ENCODE results near the gene KRTAP12-3.
"Not testable (repeated sequence)": the region's sequence is repeated elsewhere in the genome, so short reads cannot be mapped to it uniquely, and the experiment has no call there.

The KRTAP12-3 gene

DNA sequence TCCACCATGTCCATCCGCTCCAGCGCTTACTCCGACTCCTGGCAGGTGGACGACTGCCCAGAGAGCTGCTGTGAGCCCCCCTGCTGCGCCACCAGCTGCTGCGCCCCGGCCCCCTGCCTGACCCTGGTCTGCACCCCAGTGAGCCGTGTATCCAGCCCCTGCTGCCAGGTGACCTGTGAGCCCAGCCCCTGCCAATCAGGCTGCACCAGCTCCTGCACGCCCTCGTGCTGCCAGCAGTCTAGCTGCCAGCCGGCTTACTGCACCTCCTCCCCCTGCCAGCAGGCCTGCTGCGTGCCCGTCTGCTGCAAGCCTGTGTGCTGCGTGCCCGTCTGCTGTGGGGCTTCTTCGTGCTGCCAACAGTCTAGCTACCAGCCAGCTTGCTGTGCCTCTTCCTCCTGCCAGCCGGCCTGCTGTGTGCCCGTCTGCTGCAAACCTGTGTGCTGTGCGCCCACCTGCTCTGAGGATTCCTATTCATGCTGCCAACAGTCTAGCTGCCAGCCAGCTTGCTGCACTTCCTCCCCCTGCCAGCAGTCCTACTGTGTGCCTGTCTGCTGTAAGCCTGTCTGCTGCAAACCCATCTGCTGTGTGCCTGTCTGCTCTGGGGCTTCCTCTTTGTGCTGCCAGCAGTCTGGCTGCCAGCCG is 30.4 kb upstream of the KRTAP12-3 start:
- not testable (repeated sequence) for H3K4me3 ChIP-seq (ENCODE audit: low read depth, low read length)

DNA sequence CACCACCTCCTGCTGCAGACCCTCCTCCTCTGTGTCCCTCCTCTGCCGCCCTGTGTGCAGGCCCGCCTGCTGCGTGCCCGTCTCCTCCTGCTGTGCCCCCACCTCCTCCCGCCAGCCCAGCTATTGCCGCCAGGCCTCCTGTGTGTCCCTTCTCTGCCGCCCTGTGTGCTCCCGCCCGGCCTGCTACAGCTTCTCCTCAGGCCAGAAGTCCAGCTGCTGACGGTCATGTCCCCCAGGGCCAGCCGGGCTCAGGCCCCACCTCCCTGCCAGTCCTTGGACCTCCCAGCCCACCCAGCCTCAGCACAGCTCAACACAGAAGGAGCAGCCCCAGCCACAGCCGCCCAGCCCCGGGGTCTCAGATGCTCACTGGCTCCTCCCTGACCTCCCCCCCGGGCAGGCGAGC is 29.9 kb upstream of the KRTAP12-3 start:
- not testable (repeated sequence) for H3K4me3 ChIP-seq (ENCODE audit: low read depth, low read length)

GRCh38 chr21:44628707-44629391 is 28.9 kb upstream of the KRTAP12-3 start:
- H3K4me3 ChIP-seq (ENCODE audit: low read depth, low read length): no peak overlapping the region

DNA sequence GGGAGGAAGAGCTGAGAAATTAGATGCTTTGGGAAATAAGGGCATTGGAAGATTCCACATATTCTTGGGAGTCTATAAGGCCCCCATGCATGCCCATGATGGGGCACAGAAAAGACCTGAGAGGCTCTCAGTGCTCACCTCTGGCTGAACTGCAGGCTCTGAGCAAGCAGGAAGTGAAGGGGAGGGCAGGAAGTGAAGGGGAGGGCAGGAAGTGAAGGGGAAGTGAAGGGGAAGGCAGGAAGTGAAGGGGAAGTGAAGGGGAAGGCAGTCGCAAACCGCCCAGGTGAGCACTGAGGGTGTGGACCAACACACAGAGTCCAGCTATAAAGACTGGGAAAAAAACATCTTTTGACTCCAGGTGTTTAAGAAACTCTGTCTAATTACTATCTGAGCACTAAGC is 27.3 kb upstream of the KRTAP12-3 start:
- no peak overlapping the region for H3K4me3 ChIP-seq (ENCODE audit: low read depth, low read length)

DNA sequence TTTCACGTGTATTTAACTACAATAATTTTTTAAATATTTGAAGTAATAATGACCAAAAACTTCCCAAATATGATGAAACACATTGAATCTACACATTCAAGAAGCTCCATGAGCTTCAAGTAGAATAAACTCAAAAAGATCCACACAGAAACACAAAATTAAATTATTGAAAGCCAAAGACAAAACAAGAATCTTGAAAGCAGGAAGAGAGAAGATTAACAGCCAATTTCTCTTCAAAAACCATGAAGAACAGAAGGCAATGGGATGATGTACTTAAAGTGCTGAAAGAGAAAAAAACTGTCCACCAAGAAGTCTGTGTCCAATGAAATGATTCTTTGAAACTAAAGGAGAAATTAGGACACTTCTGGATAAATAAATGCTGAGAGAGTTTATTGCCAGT is 25.7 kb upstream of the KRTAP12-3 start:
- H3K4me3 ChIP-seq (ENCODE audit: low read depth, low read length): no peak overlapping the region

DNA sequence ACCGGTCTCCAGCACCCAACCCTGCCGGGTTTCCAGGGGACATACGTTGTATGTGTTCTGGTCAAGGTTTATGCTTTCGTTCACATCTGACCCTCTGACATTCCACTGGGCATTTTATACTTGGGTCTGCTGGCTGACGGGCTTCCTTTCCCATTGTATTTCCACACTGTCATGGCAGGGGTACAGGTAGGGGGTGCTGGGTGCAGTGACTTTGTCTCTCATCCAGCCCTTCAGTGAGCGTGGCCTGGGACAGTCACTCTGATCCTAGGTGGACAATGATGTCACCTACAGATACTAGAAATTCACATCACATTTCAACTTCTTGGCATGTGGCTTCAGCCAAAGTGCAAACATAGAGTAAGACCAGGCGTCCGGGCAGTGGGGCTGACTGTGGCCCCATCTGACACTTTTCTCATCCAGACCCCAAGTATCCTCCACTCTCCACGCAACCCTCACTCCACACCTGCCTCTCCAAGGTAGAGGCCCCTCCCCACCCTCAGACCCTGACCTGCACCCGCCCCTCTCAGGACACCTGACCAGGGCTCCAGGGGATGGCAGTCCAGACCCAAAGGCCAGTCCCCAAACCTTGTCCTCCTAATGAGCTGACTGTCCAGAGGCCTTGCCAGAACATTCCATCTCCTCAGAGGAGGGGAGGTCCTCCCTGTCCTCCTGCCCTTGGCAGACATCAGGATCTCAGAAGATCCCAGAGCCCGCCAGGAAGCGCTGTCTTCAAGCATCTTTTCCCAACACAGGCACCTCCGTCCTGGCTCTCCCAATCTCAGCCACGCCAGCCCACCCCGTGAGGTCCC is 21.3 kb upstream of the KRTAP12-3 start:
- H3K4me3 ChIP-seq (ENCODE audit: low read depth, low read length): no peak overlapping the region

DNA sequence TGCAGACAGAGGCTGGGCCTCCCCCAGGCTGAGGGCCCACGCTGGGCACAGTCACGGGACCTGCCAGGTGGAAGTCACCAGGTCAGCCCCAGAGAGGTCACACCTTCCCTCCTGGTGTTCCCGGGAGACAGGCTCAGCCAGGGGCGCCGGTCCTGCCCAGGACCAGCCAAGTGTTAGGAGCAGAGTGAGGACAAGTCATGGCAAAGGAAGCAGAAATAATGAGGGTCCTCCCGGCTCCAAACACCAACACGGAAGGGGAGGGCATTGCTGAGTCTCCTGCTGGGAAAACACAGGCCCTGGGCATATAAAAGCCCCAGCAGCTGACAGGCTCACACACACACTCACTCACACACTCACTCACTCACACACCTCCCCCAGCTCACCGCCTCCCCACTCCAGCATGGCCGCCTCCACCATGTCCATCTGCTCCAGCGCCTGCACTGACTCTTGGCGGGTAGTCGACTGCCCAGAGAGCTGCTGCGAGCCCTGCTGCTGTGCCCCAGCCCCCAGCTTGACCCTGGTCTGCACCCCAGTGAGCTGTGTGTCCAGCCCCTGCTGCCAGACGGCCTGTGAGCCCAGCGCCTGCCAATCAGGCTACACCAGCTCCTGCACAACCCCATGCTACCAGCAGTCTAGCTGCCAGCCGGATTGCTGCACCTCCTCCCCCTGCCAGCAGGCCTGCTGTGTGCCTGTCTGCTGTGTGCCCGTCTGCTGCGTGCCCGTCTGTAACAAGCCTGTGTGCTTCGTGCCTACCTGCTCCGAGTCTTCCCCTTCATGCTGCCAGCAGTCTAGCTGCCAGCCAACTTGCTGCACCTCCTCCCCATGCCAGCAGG is 20.5 kb upstream of the KRTAP12-3 start, which contains the start of gene KRTAP10-10:
KRTAP10-10 (plus strand) TSS at position 339 of the 833 bp plus-strand sequence; CDS start at position 401, 62 bp downstream.
- H3K4me3 ChIP-seq (ENCODE audit: low read depth, low read length): no peak within 1 kb of the TSS

DNA sequence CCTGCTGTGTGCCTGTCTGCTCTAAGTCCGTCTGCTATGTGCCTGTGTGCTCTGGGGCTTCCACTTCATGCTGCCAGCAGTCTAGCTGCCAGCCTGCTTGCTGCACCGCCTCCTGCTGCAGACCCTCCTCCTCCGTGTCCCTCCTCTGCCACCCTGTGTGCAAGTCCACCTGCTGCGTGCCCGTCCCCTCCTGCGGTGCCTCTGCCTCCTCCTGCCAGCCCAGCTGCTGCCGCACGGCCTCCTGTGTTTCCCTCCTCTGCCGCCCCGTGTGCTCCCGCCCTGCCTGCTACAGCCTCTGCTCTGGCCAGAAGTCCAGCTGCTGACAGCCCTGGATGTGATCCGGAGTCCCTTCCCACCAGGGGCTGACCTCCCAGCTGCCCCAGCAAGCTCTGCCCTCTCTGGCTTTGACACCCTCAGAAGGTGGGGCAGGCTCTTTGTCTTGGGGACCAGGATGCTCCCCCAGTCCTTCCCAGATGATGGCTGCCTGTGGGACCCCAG is 19.8 kb upstream of the KRTAP12-3 start:
- not testable (repeated sequence) for H3K4me3 ChIP-seq (ENCODE audit: low read depth, low read length)

GRCh38 chr21:44638506-44639330 is 19.0 kb upstream of the KRTAP12-3 start:
- not testable (repeated sequence) for H3K4me3 ChIP-seq (ENCODE audit: low read depth, low read length)

- H3K4me3 ChIP-seq (ENCODE audit: low read depth, low read length): no peak overlapping the region
Measured at GRCh38 chr21:44639331-44639655, 18.4 kb upstream of the KRTAP12-3 start.

GRCh38 chr21:44640761-44641160 is 17.0 kb upstream of the KRTAP12-3 start:
- H3K4me3 ChIP-seq (ENCODE audit: low read depth, low read length): no peak overlapping the region

DNA sequence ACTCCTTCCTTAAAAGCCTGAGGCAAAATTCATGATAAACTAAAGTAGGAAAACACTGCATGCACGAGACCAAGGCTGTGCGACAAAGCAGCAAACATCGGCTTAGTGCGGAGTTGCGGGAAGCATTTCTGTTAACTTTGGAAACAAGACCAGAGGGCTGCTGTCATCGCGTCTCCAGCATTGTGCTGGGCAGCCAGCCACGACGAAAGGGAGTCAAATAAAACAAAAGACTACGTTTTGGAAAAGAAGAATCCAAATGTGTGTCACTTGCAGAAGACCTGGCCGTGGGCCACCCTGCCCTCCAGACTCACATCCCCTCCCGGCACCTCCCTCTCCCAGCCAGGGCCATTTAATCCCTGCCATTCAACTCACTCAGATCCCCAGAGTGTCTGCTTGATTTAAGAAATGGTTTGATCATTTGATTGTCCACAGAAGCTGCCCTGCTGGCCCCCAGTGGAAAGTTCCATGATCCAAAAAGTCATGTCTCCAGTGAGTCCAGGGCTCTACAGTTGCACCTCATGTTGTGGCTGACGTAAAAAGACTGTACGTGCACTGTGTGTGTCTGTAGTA is 13.9 kb upstream of the KRTAP12-3 start:
- H3K4me3 ChIP-seq (ENCODE audit: low read depth, low read length): no peak overlapping the region

DNA sequence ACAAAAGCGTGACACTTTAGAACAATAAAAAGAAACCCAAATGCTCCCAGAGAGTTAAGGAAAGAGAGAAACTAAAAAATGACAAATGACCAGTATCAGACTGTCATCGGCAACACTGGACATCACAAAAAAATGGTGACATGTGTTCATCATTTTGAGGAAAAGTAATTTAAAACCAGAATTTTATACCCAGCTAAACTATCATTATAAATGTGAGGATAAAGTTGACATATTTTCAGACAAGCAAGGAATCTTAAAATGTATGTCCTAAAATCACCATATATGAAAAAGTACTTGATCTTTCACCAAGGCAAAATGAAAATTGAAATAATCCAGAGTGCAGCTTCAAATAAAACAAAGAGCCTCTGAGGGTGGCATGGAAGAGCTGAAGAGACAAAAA is 12.9 kb upstream of the KRTAP12-3 start:
- H3K4me3 ChIP-seq (ENCODE audit: low read depth, low read length): no peak overlapping the region

- H3K4me3 ChIP-seq (ENCODE audit: low read depth, low read length): not testable (repeated sequence)
Measured at GRCh38 chr21:44646366-44647221, 11.1 kb upstream of the KRTAP12-3 start, which contains the start of gene KRTAP10-11. Gene KRTAP10-11 (plus strand): TSS chr21:44646414. CDS start chr21:44646459, 45 bp downstream.

GRCh38 chr21:44647222-44647552 is 10.5 kb upstream of the KRTAP12-3 start:
- no peak overlapping the region for H3K4me3 ChIP-seq (ENCODE audit: low read depth, low read length)

- H3K4me3 ChIP-seq (ENCODE audit: low read depth, low read length): no peak overlapping the region
Measured at GRCh38 chr21:44648557-44649311, 9.0 kb upstream of the KRTAP12-3 start.

DNA sequence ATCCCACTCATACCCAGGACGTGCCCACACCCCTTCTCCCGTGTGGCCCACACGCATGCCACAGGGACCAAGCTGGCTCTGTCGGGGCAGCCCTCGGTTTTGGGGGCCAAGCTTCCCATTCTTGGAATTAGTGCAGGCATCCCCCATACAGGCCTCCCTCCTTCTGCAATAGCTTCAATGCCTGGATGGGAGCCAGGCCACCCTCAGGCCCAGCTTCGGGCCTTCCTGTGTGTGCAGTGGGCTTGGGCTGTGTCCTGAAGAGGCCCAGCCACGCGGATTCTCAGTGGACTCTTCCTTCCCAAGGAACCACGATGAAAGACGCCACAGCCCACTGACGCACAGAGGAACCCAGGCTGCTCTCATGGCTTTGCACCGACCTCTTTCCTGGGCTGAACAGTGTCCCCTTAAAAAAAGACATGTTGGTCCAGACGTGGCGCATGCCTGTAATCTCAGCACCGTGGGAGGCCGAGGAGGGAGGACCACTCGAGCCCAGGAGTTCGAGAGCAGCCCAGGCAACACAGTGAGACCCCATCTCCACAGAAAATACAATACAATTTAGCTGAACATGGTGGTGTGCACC is 8.1 kb upstream of the KRTAP12-3 start:
- H3K4me3 ChIP-seq (ENCODE audit: low read depth, low read length): no peak overlapping the region
